Osteoblast (primary cell): ENCODE measurements around the gene OR51D1. TPM values are rescaled to one million over a fixed set of nuclear protein-coding genes. Genes with fewer than 3 reads are reported as not detected.

Source experiments
- DNase-seq: peaks from one replicate; pipeline ENCODE4 v3.0.0; 2011; ENCODE audit warnings: low spot score, mixed read lengths; ENCODE audit not compliant: insufficient read length; ENCODE audit errors: missing footprints
- H2AFZ ChIP-seq: 2 replicates; pipeline ENCODE4 v1.6.0; 2011; ENCODE audit warnings: mild to moderate bottlenecking, low read length
- H3K27ac ChIP-seq: 2 replicates; pipeline ENCODE4 v1.5.1; 2011; ENCODE audit warnings: mild to moderate bottlenecking, low read depth, low read length, moderate library complexity
- H3K27me3 ChIP-seq: 2 replicates; pipeline ENCODE4 v1.6.0; 2012; ENCODE audit warnings: mild to moderate bottlenecking, control low read depth, inconsistent platforms, low read length, moderate library complexity; ENCODE audit not compliant: insufficient read depth
- H3K36me3 ChIP-seq: 2 replicates; pipeline ENCODE4 v1.5.1; 2011; ENCODE audit warnings: mild to moderate bottlenecking, low read length, control low read depth, moderate library complexity; ENCODE audit not compliant: insufficient read depth
- H3K4me1 ChIP-seq: 2 replicates; pipeline ENCODE4 v1.5.1; 2011; ENCODE audit warnings: mild to moderate bottlenecking, low read length, control low read depth, moderate library complexity; ENCODE audit not compliant: insufficient read depth
- H3K4me2 ChIP-seq: 2 replicates; pipeline ENCODE4 v1.6.0; 2011; ENCODE audit warnings: mild to moderate bottlenecking, low read length; ENCODE audit not compliant: insufficient read depth
- H3K4me3 ChIP-seq: fragments of 200-600 bp; sonication (generic); 3 replicates; pipeline ENCODE4 v1.5.1; 2012; ENCODE audit warnings: mild to moderate bottlenecking, low read length, inconsistent platforms; ENCODE audit not compliant: insufficient read depth
- H3K79me2 ChIP-seq: 2 replicates; pipeline ENCODE4 v1.6.0; 2012; ENCODE audit warnings: mild to moderate bottlenecking, low read length, control low read depth, inconsistent platforms; ENCODE audit not compliant: insufficient read depth
- H3K9me3 ChIP-seq: 2 replicates; pipeline ENCODE4 v1.5.1; 2011; ENCODE audit warnings: low read depth, low read length, control low read depth
- H4K20me1 ChIP-seq: 2 replicates; pipeline ENCODE4 v1.6.0; 2012; ENCODE audit warnings: mild to moderate bottlenecking, low read length, control low read depth; ENCODE audit not compliant: insufficient read depth
- total RNA-seq: library from RNA; depleted of rRNA; stranded (reverse); fragments of >200 nt; gene quantifications from 2 replicates; pipeline ENCODE4 v1.2.3, GENCODE V29; 2012
- TF ChIP-seq, protein P1 (sequence below): IDR thresholded peaks from 2 replicates; pipeline ENCODE4 v1.5.1; 2011; ENCODE audit warnings: mild to moderate bottlenecking, low read depth, low read length, moderate library complexity; ENCODE audit errors: extremely low read depth

The OR51D1 gene
- total RNA-seq, 1 donor = not detected

DNA sequence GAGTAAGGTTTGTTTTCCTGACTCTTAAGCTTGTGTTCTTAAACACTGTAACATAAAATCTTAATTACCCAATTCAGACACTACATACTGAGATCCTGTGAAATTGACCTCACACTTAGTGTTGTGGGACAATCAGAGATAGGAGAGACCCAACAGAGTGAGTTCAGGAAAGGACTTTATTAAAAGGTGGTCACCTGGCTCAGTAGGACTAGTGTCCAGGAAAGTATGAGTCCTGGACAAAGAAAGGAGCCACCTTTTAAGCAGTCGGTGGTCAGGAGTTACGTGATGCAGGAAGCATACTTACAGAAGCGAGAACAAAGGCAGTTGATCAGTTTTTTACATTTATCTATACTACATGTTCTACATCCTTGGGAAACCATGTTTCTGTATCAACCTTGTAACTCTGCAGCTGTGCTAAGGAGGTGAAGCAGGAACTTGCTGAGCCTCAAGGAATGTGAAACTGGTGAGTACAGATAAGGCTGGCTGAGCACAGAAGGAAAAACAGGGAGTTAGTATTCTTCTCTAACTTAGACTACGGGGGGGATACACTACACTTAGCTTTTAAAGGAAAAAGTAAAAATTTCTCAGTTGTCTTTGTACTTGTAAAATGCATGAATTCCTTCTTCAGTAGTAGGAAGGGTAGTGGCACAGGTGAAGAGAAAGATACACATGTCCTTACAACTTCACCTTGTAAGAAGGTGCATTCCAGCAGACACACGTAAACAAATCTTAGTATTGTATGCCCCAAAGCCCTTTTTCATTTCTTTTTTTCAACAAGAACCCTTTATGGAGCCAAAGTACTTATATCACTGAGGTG, 21.6 kb downstream of the OR51D1 start:
- no peaks in the 10 kb centered on the region for H3K9me3 ChIP-seq

DNA sequence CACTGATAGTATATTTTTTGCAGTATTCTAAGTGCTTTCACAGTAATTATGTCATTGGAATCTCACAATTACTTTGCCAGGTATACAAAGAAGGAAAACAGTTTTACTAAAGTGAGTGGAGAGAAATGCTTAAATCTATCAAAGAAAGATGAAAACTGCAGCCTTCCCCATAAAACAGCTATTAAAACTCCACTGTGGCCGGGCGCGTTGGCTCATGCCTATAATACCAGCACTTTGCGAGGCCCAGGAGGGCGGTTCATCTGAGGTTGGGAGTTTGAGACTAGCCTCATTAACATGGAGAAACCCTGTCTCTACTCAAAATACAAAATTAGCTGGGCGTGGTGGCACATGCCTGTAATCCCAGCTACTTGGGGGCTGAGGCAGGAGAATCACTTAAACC, 25.6 kb downstream of the OR51D1 start:
- no peaks in the 10 kb centered on the region for H3K36me3 ChIP-seq
- H4K20me1 ChIP-seq = no peaks in the 10 kb centered on the region
- no peaks in the 10 kb centered on the region for H3K9me3 ChIP-seq
- no peaks in the 10 kb centered on the region for H3K79me2 ChIP-seq
- TF ChIP-seq, protein P1, sequence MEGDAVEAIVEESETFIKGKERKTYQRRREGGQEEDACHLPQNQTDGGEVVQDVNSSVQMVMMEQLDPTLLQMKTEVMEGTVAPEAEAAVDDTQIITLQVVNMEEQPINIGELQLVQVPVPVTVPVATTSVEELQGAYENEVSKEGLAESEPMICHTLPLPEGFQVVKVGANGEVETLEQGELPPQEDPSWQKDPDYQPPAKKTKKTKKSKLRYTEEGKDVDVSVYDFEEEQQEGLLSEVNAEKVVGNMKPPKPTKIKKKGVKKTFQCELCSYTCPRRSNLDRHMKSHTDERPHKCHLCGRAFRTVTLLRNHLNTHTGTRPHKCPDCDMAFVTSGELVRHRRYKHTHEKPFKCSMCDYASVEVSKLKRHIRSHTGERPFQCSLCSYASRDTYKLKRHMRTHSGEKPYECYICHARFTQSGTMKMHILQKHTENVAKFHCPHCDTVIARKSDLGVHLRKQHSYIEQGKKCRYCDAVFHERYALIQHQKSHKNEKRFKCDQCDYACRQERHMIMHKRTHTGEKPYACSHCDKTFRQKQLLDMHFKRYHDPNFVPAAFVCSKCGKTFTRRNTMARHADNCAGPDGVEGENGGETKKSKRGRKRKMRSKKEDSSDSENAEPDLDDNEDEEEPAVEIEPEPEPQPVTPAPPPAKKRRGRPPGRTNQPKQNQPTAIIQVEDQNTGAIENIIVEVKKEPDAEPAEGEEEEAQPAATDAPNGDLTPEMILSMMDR = no peak
- H3K27ac ChIP-seq = no peak overlapping the region
- H3K4me2 ChIP-seq = no peak overlapping the region
- no peak overlapping the region for H2AFZ ChIP-seq
- no peaks in the 10 kb centered on the region for H3K27me3 ChIP-seq
- no peaks in the 10 kb centered on the region for H3K4me1 ChIP-seq
- no peak overlapping the region for H3K4me3 ChIP-seq
- no peak for DNase-seq

More for the DNA sequence above, 21.6 kb downstream of the OR51D1 start:
- Histone ChIP-seq H4K20me1 (no peaks in the 10 kb centered on the region), H3K4me1 (no peaks in the 10 kb centered on the region), H2AFZ (no peak overlapping the region), H3K79me2 (no peaks in the 10 kb centered on the region), H3K27ac (no peak overlapping the region), H3K4me3 (no peak overlapping the region), H3K27me3 (no peaks in the 10 kb centered on the region), H3K36me3 (no peaks in the 10 kb centered on the region), H3K4me2 (no peak overlapping the region)
- TF ChIP-seq, protein P1 = no peak
- no peak for DNase-seq

DNA sequence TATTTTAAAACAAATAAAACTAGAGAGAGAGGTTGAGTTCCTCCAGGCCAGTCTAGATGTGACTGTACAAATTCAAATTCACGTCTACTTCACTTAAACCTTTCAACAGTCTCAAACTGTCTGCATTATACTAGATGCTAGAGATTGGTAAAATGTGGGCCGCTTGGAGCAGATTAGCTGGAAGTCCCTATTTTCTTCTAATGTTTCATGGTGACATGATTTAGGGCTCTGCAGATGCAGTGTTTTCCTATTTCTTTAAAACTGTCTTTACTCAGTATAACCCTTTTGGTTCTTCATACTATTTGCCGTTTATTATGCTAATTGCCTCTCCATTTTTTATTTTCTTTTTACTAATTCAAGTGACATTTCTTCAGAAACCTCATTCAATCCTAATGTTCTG, 26.9 kb downstream of the OR51D1 start:
- H3K9me3 ChIP-seq = no peaks in the 10 kb centered on the region
- H4K20me1 ChIP-seq = no peaks in the 10 kb centered on the region

DNA sequence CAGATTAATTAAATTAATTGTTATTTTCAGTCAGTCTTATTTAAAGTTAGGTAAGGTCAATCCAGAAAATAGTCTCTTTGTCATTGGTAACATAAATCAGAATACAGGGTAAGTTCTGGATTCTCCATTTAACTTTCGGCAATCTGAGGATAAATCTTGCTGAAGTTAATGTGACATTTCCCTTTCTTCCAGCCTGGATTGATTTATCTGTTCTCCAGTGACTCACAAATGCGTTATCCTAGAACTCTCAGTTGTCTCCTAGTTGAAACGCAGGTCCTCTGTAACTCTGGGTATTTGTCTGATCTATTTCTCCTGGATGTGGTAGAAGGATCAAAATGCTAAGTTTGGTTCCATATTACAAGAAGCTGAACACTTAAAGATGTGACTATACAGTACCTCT, 27.5 kb downstream of the OR51D1 start:
- Histone ChIP-seq H4K20me1 (no peaks in the 10 kb centered on the region), H3K4me3 (no peak overlapping the region), H2AFZ (no peak overlapping the region), H3K27ac (no peak overlapping the region), H3K4me1 (no peaks in the 10 kb centered on the region), H3K27me3 (no peaks in the 10 kb centered on the region), H3K79me2 (no peaks in the 10 kb centered on the region), H3K4me2 (no peak overlapping the region), H3K36me3 (no peaks in the 10 kb centered on the region), H3K9me3 (no peaks in the 10 kb centered on the region)
- no peak for DNase-seq
- TF ChIP-seq, protein P1 = no peak

More for the DNA sequence above, 26.9 kb downstream of the OR51D1 start:
- Histone ChIP-seq H3K27ac (no peak overlapping the region), H3K27me3 (no peaks in the 10 kb centered on the region), H3K4me1 (no peaks in the 10 kb centered on the region), H3K4me3 (no peak overlapping the region), H2AFZ (no peak overlapping the region), H3K36me3 (no peaks in the 10 kb centered on the region), H3K79me2 (no peaks in the 10 kb centered on the region), H3K4me2 (no peak overlapping the region)
- TF ChIP-seq, protein P1 = no peak
- no peak for DNase-seq
